HepG2 (cell line): ENCODE measurements around the gene AMD1. TPM values are rescaled to one million over a fixed set of nuclear protein-coding genes. Genes with fewer than 3 reads are reported as not detected.

Experiments used
- ATAC-seq: fragments of 200-7000 bp; cut with Tn5 transposase; 3 replicates; pipeline ENCODE4 v1.9.1; 2020; ENCODE audit warnings: mild to moderate bottlenecking, moderate library complexity
- BruUV-seq: library from RNA; stranded (reverse); fragments of 400-500 nt; replicated peaks from 2 replicates; lab custom pipeline; 2021; lab: Mats Ljungman, UMichigan
- CTCF ChIA-PET: fragments of 300-600 bp; formaldehyde crosslinking; extraction: SDS; loops from one replicate; lab custom pipeline; 2021; ENCODE audit warnings: low total read pairs, inconsistent platforms, low intra/inter-chr PET ratio; lab: Yijun Ruan, JAX
- POLR2A ChIA-PET: fragments of 350-600 bp; sonication (Branson Sonifier 250); formaldehyde crosslinking; loops from one replicate; lab custom pipeline; 2020; ENCODE audit warnings: antibody characterized with exemption, inconsistent platforms; lab: Yijun Ruan, JAX
- DNase-seq: peaks from one replicate; pipeline ENCODE4 v3.0.0-alpha.2; 2015; ENCODE audit warnings: low spot score
- FAIRE-seq: peaks from 3 replicates; lab custom pipeline; 2011; peaks lifted over from hg19 to GRCh38; lab: Jason Lieb, UNC
- H2AFZ ChIP-seq: one replicate; pipeline ENCODE4 v1.6.1; 2011; ENCODE audit warnings: low read length, inconsistent platforms
- H3K27ac ChIP-seq: fragments of 300-600 bp; 3 replicates; pipeline ENCODE4 v1.8.0; 2011; ENCODE audit warnings: mixed run types, mild to moderate bottlenecking, mixed read lengths, low read length, inconsistent platforms; ENCODE audit not compliant: insufficient read depth; ENCODE audit errors: extremely low read length
- H3K27me3 ChIP-seq, 2 experiments: fragments of 200-600 bp in 1 of 2; 2 replicates in 1 of 2; 3 replicates in 1 of 2; pipeline versions ENCODE4 v1.6.0 to v1.8.0; 2011; ENCODE audit warnings: low read length in 2 of 2, mild to moderate bottlenecking in 2 of 2, moderate library complexity in 2 of 2, inconsistent platforms in 1 of 2; ENCODE audit not compliant: insufficient read depth in 2 of 2, control insufficient read depth in 1 of 2
- H3K36me3 ChIP-seq, 2 experiments: fragments of 200-600 bp in 1 of 2; replicated peaks in 1 of 2; 2 replicates in 1 of 2; 3 replicates in 1 of 2; pipeline versions ENCODE4 v1.5.1 to v1.8.0; 2011; ENCODE audit warnings: low read length in 2 of 2, inconsistent platforms in 1 of 2; ENCODE audit not compliant: insufficient read depth in 2 of 2, control insufficient read depth in 1 of 2
- H3K4me1 ChIP-seq: 2 replicates; pipeline ENCODE4 v1.5.1; 2012; ENCODE audit warnings: low read length, inconsistent platforms; ENCODE audit not compliant: insufficient read depth
- H3K4me2 ChIP-seq: 2 replicates; pipeline ENCODE4 v1.6.0; 2011; ENCODE audit warnings: low read depth, low read length, inconsistent platforms
- H3K4me3 ChIP-seq, 3 experiments: fragments of 200-600 bp in 1 of 3; sonication (generic), shearing (Covaris generic) in 1 of 3; replicated peaks in 1 of 3; 2 replicates each; pipeline ENCODE4 v1.5.1; 2011 to 2016; ENCODE audit warnings: low read length in 3 of 3, inconsistent platforms in 2 of 3, low read depth in 2 of 3, mild to moderate bottlenecking in 2 of 3, control low read depth in 1 of 3, mixed read lengths in 1 of 3; ENCODE audit not compliant: insufficient read depth in 1 of 3
- H3K79me2 ChIP-seq: one replicate; pipeline ENCODE4 v1.6.1; 2011; ENCODE audit warnings: low read length, inconsistent platforms; ENCODE audit not compliant: insufficient read depth
- H3K9ac ChIP-seq: 2 replicates; pipeline ENCODE4 v1.6.0; 2011; ENCODE audit warnings: mild to moderate bottlenecking, low read depth, low read length, inconsistent platforms; ENCODE audit not compliant: insufficient read depth
- H3K9me3 ChIP-seq: 2 replicates; pipeline ENCODE4 v1.5.1; 2012; ENCODE audit warnings: mild to moderate bottlenecking, low read length
- H4K20me1 ChIP-seq: 2 replicates; pipeline ENCODE4 v1.6.0; 2011; ENCODE audit warnings: inconsistent platforms, mild to moderate bottlenecking, low read length, moderate library complexity; ENCODE audit not compliant: insufficient read depth
- BORCS8-MEF2B ChIP-seq: sonication (generic); formaldehyde crosslinking; IDR thresholded peaks from 2 replicates; pipeline ENCODE4 v1.8.0; 2022; ENCODE audit warnings: mild to moderate bottlenecking, missing genetic modification reagents
- POLR2G ChIP-seq: fragments of 200-400 bp; formaldehyde crosslinking; IDR thresholded peaks from 2 replicates; pipeline ENCODE4 v1.6.1; 2018; ENCODE audit warnings: mild to moderate bottlenecking, low read depth, low read length, moderate library complexity
- ZFY ChIP-seq: sonication (generic); formaldehyde crosslinking; IDR thresholded peaks from 2 replicates; pipeline ENCODE4 v1.4.0; 2020; ENCODE audit warnings: missing genetic modification reagents
- ZNF296 ChIP-seq: sonication (generic); formaldehyde crosslinking; conservative IDR thresholded peaks from 2 replicates; pipeline ENCODE4 v1.5.0; 2020; ENCODE audit warnings: mild to moderate bottlenecking, missing genetic modification reagents
- WGBS: methylation state at CpG from one replicate; pipeline ENCODE4 v1.1.6; 2017; ENCODE audit warnings: low lambda C conversion rate; 5-methylcytosine and 5-hydroxymethylcytosine counted together
- in situ Hi-C: cut with HindIII; loops from 2 replicates; pipeline ENCODE4 v1.10.0; 2017; ENCODE audit warnings: low pct_unique_long_range_greater_than_20kb; ENCODE audit not compliant: extremely low pct_ligation_motif_present
- intact Hi-C: fragments of 100-400 bp; cut with micrococcal nuclease; formaldehyde crosslinking; loops from one replicate; pipeline ENCODE4 v1.10.0; 2022; ENCODE audit not compliant: unreplicated experiment
- polyA plus RNA-seq, 8 experiments: library from polyadenylated mRNA; depleted of rRNA in 3 of 8; stranded (reverse) in 7 of 8; unstranded in 1 of 8; fragments of >200 nt; fragmentation: Illumina TruSeq in 4 of 8; extraction: Trizol in 4 of 8; gene quantifications; 2 replicates each; pipeline versions ENCODE4 v1.2.1 to v1.2.3, GENCODE V29; 2011 to 2016; ENCODE audit warnings: low read depth in 4 of 8, missing spikeins in 1 of 8, mixed read lengths in 1 of 8; ENCODE audit not compliant: insufficient read depth in 1 of 8
- total RNA-seq, 5 experiments: library from RNA; depleted of rRNA; stranded (reverse); fragments of >200 nt; fragmentation: Illumina TruSeq; extraction: Trizol; gene quantifications; 2 replicates each; pipeline ENCODE4 v1.2.3, GENCODE V29; 2016; ENCODE audit warnings: low read depth in 1 of 5
- TF ChIP-seq, protein P1 (sequence below), 2 experiments: sonication (generic) in 1 of 2; formaldehyde crosslinking in 1 of 2; IDR thresholded peaks; 2 replicates each; pipeline versions ENCODE4 v1.6.1 to v1.9.0; 2014 to 2022; ENCODE audit warnings: antibody characterized with exemption in 1 of 2, borderline replicate concordance in 1 of 2, inconsistent platforms in 1 of 2, low read depth in 1 of 2, missing genetic modification reagents in 1 of 2

Gene AMD1
- total and polyA plus RNA-seq, 2 of the 13 experiments (the other 11 are each of a cell fraction or from before 2014, with no cell fraction given) = 108 to 123 TPM

DNA sequence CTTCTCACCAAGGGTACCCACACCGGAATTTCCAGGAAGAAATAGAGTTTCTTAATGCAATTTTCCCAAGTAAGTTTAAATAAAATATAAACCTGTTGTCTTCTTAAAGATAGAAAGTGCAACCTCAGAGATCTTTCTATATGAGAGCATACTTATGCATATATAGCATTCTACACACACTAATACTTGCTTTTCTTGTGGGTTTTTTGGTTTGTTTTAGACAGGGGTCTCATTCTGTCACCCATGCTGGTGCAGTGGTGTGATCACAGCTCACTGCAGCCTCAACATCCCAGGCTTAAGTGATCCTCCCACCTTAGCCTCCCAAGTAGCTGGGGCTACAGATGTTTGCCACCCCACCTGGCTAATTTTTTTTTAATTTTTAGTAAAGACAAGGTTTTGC lies 15.7 kb downstream of the AMD1 start:
- no peaks in the 10 kb centered on the region for H3K9me3 ChIP-seq
- in situ Hi-C loops = no loop called here
- H3K4me2 ChIP-seq = no peak overlapping the region
- ChIA-PET POLR2A (interaction anchor here (0.8 to 1.9 kb wide), 2 partner anchors 14 to 16 kb away, joined by 3 to 6 read pairs; partner anchors contain the start of gene AMD1), CTCF (no interaction called here)
- no peak for FAIRE-seq
- no peak overlapping the region for H3K27ac ChIP-seq
- H3K4me3 ChIP-seq = no peak overlapping the region
- ATAC-seq = no peak
- H3K9ac ChIP-seq = no peak overlapping the region
- peak; percentile 43; the same call in 1 of the 2 replicates for TF ChIP-seq POLR2G
- no peak for TF ChIP-seq ZNF296 (CRISPR knock-in tag)
- no peak for TF ChIP-seq ZFY (CRISPR knock-in tag)
- TF ChIP-seq BORCS8-MEF2B = no peak
- TF ChIP-seq, protein P1, sequence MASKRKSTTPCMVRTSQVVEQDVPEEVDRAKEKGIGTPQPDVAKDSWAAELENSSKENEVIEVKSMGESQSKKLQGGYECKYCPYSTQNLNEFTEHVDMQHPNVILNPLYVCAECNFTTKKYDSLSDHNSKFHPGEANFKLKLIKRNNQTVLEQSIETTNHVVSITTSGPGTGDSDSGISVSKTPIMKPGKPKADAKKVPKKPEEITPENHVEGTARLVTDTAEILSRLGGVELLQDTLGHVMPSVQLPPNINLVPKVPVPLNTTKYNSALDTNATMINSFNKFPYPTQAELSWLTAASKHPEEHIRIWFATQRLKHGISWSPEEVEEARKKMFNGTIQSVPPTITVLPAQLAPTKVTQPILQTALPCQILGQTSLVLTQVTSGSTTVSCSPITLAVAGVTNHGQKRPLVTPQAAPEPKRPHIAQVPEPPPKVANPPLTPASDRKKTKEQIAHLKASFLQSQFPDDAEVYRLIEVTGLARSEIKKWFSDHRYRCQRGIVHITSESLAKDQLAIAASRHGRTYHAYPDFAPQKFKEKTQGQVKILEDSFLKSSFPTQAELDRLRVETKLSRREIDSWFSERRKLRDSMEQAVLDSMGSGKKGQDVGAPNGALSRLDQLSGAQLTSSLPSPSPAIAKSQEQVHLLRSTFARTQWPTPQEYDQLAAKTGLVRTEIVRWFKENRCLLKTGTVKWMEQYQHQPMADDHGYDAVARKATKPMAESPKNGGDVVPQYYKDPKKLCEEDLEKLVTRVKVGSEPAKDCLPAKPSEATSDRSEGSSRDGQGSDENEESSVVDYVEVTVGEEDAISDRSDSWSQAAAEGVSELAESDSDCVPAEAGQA (IDR thresholded peaks at IDR 0.05; ENCODE audit: low read depth) = no peak
- TF ChIP-seq, protein P1 (CRISPR knock-in tag; IDR thresholded peaks at IDR 0.05; ENCODE audit: borderline replicate concordance) = no peak
- TF ChIP-seq, all 625 proteins: peak for 1
- no peak overlapping the region for H2AFZ ChIP-seq
- WGBS = 90% methylated on average over 1 of the region's 1 CpG
- H3K36me3 ChIP-seq = peaks cover 11 to 59% of the 10 kb centered on the region in 2 experiments
- H3K79me2 ChIP-seq = peaks cover 76% of the 10 kb centered on the region
- intact Hi-C loops = no loop called here
- peaks cover 87% of the 10 kb centered on the region for H4K20me1 ChIP-seq
- BruUV-seq = no TSS peak
- H3K4me1 ChIP-seq = peaks cover 83% of the 10 kb centered on the region
- no peaks in the 10 kb centered on the region for H3K27me3 ChIP-seq
- DNase-seq = no peak
